Measurements from ENCODE around the gene PTCH1.
A peak's percentile ranks its signal among the peaks of the same experiment; 100 is the strongest.

PTCH1 gene

DNA sequence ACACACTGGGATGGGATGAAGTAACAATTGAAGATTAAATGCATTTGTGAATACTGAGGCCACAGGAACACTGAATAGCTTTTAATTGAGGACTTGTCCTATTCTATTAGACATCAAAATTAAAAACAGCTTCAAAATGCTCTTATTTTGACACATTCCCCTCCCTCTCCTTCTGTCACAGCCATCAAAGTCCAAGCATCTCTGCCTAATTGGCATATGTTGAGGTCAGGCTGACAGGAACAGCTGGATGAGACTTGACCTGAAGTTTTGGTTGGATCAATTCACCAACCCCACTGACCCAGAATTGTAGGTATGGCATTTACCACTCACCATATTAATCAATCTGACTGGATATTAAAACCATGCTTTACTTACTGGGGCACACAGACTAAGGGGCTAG, 96.3 kb downstream of the PTCH1 start:
- TF ChIP-seq, protein P1, sequence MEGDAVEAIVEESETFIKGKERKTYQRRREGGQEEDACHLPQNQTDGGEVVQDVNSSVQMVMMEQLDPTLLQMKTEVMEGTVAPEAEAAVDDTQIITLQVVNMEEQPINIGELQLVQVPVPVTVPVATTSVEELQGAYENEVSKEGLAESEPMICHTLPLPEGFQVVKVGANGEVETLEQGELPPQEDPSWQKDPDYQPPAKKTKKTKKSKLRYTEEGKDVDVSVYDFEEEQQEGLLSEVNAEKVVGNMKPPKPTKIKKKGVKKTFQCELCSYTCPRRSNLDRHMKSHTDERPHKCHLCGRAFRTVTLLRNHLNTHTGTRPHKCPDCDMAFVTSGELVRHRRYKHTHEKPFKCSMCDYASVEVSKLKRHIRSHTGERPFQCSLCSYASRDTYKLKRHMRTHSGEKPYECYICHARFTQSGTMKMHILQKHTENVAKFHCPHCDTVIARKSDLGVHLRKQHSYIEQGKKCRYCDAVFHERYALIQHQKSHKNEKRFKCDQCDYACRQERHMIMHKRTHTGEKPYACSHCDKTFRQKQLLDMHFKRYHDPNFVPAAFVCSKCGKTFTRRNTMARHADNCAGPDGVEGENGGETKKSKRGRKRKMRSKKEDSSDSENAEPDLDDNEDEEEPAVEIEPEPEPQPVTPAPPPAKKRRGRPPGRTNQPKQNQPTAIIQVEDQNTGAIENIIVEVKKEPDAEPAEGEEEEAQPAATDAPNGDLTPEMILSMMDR (conservative IDR thresholded peaks at IDR 0.05; ENCODE audit: low read depth): no peak
- no peak for DNase-seq (ENCODE audit: low spot score)
- CTCF ChIA-PET: no interaction called here
- POLR2A ChIA-PET (ENCODE audit: low non-redundant PET): no interaction called here
- H3K27ac ChIP-seq: no peak overlapping the region

DNA sequence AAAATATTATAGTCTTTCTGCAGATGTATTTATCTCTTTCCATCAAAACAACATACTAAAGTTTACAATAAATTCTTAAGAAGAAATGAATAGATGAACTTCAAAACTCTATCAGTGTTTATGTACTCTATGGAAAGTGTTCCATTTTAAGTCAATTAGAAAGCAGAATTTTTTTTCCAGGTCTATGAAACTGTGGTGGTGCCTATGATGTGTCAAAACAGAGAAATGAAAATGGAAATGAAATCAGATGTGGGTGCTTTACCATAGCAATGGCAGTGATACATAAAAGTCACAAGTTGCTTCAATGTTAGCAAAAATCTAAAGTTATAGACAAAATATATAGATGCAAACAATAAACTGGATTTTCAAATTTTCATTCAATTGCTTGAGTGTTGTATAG, 97.3 kb downstream of the PTCH1 start:
- TF ChIP-seq, protein P1 (conservative IDR thresholded peaks at IDR 0.05; ENCODE audit: low read depth): no peak
- CTCF ChIA-PET: no interaction called here
- no peak for DNase-seq (ENCODE audit: low spot score)
- POLR2A ChIA-PET (ENCODE audit: low non-redundant PET): no interaction called here
- H3K27ac ChIP-seq: no peak overlapping the region

DNA sequence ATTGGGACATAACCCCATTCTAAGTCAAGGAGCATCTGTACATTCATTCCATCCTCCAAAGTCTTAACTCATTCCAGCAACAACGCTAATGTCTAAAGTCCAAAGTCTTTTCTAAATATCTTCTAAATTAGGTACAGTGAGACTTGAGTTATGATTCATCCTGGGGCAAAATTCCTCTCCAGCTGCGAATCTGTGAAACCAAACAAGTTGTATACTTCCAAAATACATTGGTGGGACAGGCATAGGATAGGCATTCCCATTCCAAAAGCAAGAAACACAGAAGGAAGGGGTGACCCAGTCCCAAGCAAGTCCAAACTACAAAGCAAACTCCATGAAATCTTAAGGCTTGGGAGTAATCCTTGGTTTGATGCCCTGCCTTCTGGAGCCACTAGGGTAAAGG, 101.6 kb downstream of the PTCH1 start:
- no peak overlapping the region for H3K27ac ChIP-seq
- no peak for DNase-seq (ENCODE audit: low spot score)
- TF ChIP-seq, protein P1 (conservative IDR thresholded peaks at IDR 0.05; ENCODE audit: low read depth): no peak
- ChIA-PET POLR2A (ENCODE audit: low non-redundant PET) (no interaction called here), CTCF (no interaction called here)

DNA sequence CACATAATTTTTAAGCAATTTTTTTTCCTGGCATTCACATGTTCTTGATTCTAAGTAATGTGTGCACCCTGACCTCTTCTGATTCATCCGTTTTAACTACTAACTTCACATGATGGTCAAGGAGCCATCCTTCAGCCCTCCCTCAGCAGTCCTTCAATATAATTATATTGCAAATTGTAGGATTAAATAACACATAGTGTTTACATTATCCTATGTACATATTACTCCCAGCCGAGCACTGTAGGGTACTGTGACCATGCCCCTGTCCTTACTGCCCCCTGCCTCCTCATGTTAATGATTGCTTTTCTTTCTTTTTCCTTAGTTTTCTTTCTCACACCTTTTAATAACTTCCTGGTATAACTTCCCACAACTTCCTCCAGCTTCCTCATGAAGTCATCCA, 103.0 kb downstream of the PTCH1 start:
- POLR2A ChIA-PET (ENCODE audit: low non-redundant PET): no interaction called here
- TF ChIP-seq, protein P1 (conservative IDR thresholded peaks at IDR 0.05; ENCODE audit: low read depth): no peak
- no peak overlapping the region for H3K27ac ChIP-seq
- no peak for DNase-seq (ENCODE audit: low spot score)
- CTCF ChIA-PET: interaction anchor here (1.0 kb wide), 1 partner anchor 758 kb away, joined by 3 read pairs; no protein-coding TSS in a partner anchor

DNA sequence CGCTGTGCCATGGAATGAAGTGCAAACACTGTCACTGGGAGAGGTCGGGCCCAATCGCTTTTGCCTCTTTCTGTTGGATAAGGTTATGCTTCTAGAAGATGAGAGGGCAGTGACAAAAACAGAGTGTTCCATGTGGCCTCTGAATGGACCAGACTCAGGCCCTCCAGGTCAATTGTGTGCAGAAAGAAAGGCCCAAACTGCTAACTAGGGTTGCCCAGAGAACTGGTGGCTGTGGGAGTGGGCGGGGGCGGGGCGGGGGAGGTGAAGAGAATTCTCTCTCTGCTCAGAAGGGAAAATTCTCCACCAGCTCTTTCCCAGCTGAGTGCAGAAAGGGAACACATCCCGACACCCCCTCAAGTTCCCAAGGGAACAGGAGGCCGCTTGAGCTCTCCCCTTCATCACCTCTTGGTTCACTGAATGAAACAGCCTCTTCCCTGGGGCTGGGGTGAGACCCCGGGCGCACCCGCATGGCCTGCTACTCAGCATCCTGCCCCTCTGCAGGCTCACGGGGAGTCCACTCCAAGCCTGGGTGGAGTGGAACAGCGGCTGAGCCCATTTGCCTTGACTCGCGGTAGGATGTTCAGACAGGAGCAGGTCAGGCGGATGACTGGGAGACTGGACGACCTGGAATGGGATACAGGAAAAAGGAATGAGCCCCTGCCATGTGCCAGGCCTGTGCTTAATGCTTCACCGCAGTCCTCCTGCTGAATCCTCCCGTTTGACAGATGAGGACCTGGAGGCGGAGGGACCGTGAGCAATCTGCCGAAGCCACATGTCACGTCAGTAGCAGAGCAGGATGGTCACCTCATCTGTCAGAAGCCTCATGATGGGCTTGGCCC, 105.5 kb downstream of the PTCH1 start:
- H3K27ac ChIP-seq: 0 out of 2 replicates have a peak overlapping the region, but pooled peaks have one; percentile 0
- DNase-seq (ENCODE audit: low spot score): no peak
- TF ChIP-seq, protein P1 (conservative IDR thresholded peaks at IDR 0.05; ENCODE audit: low read depth): no peak
- ChIA-PET POLR2A (ENCODE audit: low non-redundant PET) (no interaction called here), CTCF (interaction anchor here (0.8 kb wide), 1 partner anchor 1156 kb away, joined by 5 read pairs; no protein-coding TSS in a partner anchor)

DNA sequence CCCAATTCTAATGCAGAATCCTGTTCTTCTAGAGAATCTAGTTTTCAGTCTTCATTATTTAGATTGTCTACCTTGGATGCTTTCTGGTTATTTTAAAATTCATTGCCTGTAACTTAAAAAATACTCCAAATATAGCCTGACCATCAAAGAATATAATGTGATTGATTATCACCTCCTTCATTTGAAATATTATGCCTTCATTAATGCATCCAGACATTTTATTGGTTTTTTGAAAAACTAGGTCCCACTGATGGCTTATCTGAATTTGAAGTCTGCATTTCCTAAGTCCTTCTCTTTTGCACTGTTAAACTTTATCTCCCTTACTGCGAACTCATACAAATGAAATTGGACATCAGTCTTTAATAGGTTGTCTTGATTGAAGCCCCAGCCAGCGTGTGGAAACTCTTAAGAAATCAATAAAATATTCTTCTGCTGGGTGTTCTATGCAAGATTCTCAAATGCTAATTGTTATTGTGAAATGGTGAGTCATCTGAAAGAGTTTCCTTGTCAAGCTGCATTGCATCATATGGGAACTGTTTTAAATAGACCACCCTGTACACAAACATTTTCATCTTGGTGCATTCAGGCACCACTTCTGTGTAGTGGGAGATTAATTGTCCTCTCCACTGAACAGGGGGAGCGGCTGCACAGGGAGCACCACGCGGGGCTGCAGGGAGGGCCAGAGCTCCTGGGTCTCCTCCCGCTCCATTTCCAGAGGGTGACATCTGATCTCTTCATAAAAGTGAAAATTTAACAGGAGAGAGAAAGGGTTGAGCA, 106.9 kb downstream of the PTCH1 start:
- peak; percentile 84 for DNase-seq (ENCODE audit: low spot score)
- ChIA-PET POLR2A (ENCODE audit: low non-redundant PET) (no interaction called here), CTCF (no interaction called here)
- H3K27ac ChIP-seq: peak overlapping the region; percentile 66
- TF ChIP-seq, protein P1 (conservative IDR thresholded peaks at IDR 0.05; ENCODE audit: low read depth): no peak

Measured in RWPE1 (cell line).